GM21619 (cell line): ENCODE data around the gene PLD2.

ENCODE experiments used
- ATAC-seq: cut with Tn5 transposase; IDR thresholded peaks from one replicate; pipeline ENCODE4 v1.9.1; 2021; ENCODE audit not compliant: unreplicated experiment

The PLD2 gene

DNA sequence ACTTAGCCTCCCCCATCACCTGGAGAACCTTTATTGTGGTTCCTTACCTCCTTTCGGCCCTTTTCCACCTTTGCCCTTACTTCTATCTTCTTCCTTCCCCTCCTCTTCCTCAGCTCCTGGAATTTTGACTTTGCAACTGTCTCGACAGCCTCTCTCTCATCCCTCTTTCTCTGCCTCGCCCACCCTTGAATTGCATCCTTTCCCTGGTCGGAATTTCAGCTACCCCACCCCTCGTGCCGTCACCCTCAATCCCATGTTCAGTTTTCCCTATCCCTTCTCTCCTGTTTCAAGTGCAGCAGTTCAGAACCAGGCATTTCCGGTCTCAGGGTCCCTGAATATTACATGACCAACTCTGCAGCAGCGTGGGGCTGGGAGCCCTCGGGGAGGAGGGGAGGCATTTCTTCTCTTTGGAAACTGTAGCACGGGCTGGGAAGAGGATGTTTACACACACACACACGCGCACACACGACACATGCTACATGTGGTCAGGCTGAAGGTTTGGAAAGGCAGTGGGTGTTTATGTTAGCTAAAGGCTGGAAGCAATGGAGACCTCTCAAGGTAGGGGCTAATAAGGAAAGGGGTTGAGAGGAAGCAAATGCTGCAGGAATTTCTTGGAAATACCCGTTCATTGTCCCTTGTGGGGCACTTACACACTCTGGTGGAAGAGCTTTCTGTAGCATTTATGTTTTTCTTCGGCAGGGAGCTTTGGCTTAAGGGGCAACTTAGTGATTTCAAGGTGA is 27.2 kb downstream of the PLD2 start:
- ATAC-seq: no peak

GRCh38 chr17:4834681-4835020 is 27.7 kb downstream of the PLD2 start:
- no peak for ATAC-seq

- ATAC-seq: no peak
These were observed 29.3 kb downstream of the PLD2 start for GRCh38 chr17:4836221-4836620.

- no peak for ATAC-seq
These were observed 30.7 kb downstream of the PLD2 start for GRCh38 chr17:4837471-4838308.

DNA sequence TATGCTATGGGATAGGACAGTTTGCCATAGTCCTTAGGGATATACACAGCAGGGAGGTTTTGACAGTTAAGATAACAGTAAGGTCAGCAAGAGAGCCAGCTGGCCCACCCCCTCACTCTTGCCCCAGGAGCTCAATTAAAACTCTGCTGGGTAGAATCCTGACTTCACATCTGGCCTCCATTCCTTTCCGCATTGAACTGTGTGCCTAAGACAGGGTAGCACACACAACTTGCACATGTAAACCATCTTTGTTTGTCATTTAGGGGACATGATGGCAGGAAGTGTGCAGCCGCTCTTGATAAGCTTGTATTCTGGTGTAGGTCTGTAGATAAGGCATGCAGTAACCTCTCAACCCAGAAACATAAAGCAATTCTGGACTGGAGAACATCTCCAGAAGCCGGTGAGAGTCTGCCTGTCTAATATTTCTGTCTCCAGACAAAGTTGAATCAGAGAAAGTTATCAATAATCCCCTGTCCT is 31.4 kb downstream of the PLD2 start:
- ATAC-seq: no peak

GRCh38 chr17:4839221-4839620 is 32.3 kb downstream of the PLD2 start:
- ATAC-seq: no peak

- ATAC-seq: no peak
These were observed 33.3 kb downstream of the PLD2 start for GRCh38 chr17:4839965-4840892.

DNA sequence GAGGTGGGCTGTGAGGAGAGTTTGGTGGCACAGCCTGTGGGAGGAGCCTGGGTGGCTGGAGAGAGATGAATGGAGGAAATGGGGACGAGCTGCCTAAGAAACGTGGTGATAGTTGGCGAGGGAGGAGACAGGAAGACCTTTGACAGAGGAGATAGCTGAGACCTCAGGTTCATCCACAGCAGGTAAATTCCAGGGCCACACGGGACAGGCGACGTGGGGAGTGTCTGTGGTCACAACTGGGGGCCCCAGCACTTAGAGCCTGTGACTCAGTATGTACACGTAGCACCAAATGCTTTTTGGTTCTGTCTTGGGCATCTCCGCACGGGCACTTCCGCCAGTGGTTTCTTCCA is 33.9 kb downstream of the PLD2 start:
- no peak for ATAC-seq

- no peak for ATAC-seq
These were observed 35.4 kb downstream of the PLD2 start for GRCh38 chr17:4842376-4842775.

DNA sequence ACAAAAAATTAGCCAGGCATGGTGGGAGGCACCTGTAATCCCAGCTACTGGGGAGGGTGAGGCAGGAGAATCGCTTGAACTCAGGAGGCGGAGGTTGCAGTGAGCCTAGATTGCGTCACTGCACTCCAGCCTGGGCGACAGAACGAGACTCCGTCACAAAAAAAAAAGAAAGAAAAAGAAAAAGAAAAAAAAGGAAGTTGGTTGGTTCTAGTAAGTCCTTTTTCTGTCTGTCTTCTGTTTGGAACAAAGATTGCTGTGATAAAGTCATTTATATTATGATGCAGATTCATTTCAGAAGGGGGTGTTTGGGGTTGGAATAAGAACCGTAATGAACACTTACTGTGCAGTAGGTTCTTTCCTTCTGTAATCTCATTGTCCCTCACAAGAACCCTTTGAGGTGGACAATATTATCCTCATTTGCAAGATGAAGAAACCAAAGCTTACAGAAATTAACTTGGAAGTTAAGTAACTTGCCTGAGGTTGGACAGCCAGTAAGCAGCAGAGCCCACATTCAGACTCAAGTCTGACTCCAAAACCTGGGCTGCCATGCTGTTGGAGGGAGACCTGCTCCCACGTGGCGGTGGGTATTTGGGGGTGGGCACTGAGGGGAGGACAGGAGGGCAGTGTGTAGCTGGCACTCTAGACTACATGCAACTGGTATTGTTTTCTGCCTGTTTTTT is 36.5 kb downstream of the PLD2 start:
- ATAC-seq: no peak

DNA sequence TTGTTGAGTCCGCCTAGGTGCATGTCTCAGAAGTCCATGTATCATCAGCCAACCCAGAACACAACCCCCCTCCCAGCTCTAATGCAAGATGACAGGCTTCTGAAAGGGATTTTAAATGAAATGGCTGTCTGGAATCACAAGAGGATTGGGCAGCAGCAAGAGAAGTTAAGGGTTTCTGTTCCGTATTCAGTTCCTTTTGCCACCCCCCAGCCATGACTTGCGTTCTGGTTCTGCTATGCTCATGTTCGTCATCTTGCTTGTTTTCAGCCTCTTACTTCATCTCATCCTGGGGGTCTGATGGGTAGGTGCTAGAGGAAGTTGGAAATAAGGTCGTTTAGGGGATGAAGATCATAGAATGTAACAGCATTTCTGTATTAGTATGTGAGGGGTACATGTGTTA is 38.2 kb downstream of the PLD2 start:
- ATAC-seq: no peak

DNA sequence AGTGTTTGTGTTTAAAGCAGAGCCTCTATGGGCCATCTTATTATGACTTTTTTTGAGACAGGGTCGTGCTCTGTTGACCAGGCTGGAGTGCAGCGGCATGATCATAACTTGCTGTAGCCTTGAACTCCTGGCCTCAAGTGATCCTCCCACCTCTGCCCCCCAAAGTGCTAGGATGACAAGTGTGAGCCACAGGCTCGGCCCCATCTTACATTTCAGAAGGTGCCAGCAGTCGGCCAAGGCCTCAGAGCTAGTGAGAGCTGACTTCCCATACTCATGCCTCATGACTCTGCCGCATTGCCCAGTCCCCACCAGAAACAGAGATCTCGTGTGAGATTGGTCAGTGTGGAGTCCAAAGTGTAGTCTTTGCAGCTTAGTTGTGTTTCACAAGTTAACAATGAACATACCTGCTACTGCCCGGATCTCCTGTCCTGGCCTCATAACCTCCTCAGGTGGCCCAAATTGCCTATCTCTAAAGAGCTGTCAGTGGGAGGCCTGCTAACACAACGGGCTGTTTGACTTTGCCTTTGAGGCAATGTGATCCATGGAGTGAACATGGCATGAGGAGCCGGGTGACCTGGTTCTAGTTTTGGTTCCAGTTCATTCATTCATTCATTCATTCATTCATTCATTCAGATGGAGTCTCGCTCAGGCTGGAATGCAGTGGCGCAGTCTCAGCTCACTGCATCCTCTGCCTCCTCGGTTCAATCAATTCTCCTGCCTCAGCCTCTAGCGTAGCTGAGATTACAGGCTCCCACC is 39.9 kb downstream of the PLD2 start:
- no peak for ATAC-seq

GRCh38 chr17:4849011-4849536 is 42.1 kb downstream of the PLD2 start:
- ATAC-seq: no peak

GRCh38 chr17:4850246-4850645 is 43.3 kb downstream of the PLD2 start:
- no peak for ATAC-seq

DNA sequence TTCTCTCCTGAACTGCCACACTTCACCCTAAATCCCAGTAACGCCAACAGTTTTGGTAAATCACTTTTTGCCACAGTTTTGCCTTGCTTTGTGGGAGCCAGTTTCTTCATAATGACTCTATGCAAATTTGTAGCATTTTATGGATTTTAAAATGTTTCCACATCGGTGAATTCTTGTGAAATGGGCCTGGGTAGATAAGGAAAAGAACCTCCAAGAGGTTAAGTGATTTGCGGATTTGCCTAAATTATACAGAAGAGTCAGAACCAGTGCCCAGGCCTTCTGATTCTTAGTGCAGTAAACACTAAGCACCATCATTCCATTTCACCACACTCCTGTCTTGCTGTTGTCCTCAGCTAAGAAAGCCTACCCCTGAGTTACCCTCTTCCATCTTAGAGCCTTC is 44.1 kb downstream of the PLD2 start:
- no peak for ATAC-seq

GRCh38 chr17:4852567-4853207 is 45.7 kb downstream of the PLD2 start:
- no peak for ATAC-seq

DNA sequence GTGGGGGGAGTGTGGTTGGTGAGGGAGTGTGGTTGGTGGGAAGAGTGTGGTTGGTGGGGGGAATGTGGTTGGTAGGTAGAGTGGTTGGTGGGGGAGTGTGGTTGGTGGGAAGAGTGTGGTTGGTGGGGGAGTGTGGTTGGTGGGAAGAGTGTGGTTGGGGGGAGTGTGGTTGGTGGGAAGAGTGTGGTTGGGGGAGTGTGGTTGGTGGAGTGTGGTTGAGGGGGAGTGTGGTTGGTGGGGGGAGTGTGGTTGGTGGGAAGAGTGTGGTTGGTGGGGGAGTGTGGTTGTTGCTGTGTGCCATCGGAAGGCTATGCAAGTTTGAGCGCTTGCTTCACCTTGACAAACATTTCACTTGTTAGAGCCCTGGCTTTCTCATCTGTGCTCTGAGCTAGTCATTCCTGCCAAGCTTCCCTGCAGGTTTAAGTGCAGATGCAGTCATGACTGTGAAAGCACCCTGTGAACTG is 46.3 kb downstream of the PLD2 start:
- ATAC-seq: no peak

GRCh38 chr17:4854111-4854681 is 47.2 kb downstream of the PLD2 start:
- no peak for ATAC-seq
